ENCODE measurements around the gene RAB33A. TPM values are rescaled to one million over a fixed set of nuclear protein-coding genes. Genes with fewer than 3 reads are reported as not detected.

RAB33A gene
- total and polyA plus RNA-seq, 9 of the 15 experiments (the other 6 are each of a cell fraction or from before 2014, with no cell fraction given) = 0.04 to 0.20 (median 0.06) TPM; not detected in 4

DNA sequence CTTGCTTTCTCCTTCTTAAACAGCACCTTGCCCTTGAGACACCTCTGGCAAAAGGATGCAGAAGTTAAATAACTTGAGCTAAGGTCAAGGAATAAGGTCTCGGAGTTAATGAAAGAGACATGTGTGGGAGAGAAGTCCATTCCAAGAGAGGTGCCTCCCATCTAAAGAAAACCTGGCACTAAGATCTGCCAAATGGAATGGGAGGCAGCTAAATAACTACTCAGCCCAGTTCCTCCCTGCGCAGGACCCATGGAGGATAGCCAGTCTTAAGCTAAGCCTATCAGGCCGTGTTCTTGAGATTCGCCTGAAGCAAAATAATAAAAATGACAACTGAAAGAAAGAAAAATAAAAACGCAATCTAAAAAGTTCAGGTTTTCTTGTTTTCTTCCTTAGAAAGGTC lies 40.8 kb upstream of the RAB33A start:
- ATAC-seq = no peak
- BruUV-seq (replicated peaks) = no TSS peak
- no peaks in the 10 kb centered on the region for H3K27me3 ChIP-seq (ENCODE audit: control insufficient read depth in 2 of 2, insufficient read depth in 2 of 2, low read length in 2 of 2)
- H3K9ac ChIP-seq (ENCODE audit: insufficient read depth in 1 of 2, low read depth in 2 of 2, low read length in 2 of 2) = no peak overlapping the region
- no peak overlapping the region for H2AFZ ChIP-seq (ENCODE audit: low read depth, low read length)
- H4K20me1 ChIP-seq (replicated peaks; ENCODE audit: control insufficient read depth, insufficient read depth, low read length) = no peaks in the 10 kb centered on the region
- no peak overlapping the region for H3K4me3 ChIP-seq
- H3K27ac ChIP-seq (ENCODE audit: extremely low read depth, low read depth, low read length) = no peak overlapping the region
- H3K4me2 ChIP-seq (ENCODE audit: insufficient read depth, low read length) = no peak overlapping the region
- ChIA-PET CTCF (ENCODE audit: low intra/inter-chr PET ratio) (no interaction called here), POLR2A (interaction anchor here (0.7 to 1.2 kb wide), 3 partner anchors 10 to 25 kb away, joined by 3 to 4 read pairs (median 3); no protein-coding TSS in a partner anchor)
- H3K9me1 ChIP-seq (ENCODE audit: control insufficient read depth, insufficient read depth, low read length) = peaks cover 3% of the 10 kb centered on the region
- FAIRE-seq = no peak
- no peak for DNase-seq (ENCODE audit: extremely low read depth in 1 of 4, low spot score in 3 of 4)
- intact Hi-C loops (cut with micrococcal nuclease) = no loop called here
- no peaks in the 10 kb centered on the region for H3K79me2 ChIP-seq (ENCODE audit: control insufficient read depth, insufficient read depth, low read length)
- H3K4me1 ChIP-seq (replicated peaks in 1 of 2; ENCODE audit: control insufficient read depth in 2 of 2, insufficient read depth in 2 of 2, low read length in 2 of 2) = peaks cover 0 to under 1% of the 10 kb centered on the region in 2 experiments; a peak in 1 of 5 replicates
- 92% methylated on average over 5 of the region's 5 CpGs for WGBS (ENCODE audit: insufficient coverage, low coverage, missing lambda C conversion rate)
- in situ Hi-C loops (cut with MboI) = no loop called here
- TF ChIP-seq HDAC2 (IDR thresholded peaks at IDR 0.05) = no peak
- no peak for TF ChIP-seq FOXP1 (CRISPR knock-in tag; IDR thresholded peaks at IDR 0.05)
- H3K36me3 ChIP-seq (ENCODE audit: control insufficient read depth, insufficient read depth, low read length) = peaks cover 78% of the 10 kb centered on the region; the same call in 2 of the 3 replicates
- H3K9me3 ChIP-seq (replicated peaks; ENCODE audit: control insufficient read depth, insufficient read depth, low read depth, low read length) = no peaks in the 10 kb centered on the region

DNA sequence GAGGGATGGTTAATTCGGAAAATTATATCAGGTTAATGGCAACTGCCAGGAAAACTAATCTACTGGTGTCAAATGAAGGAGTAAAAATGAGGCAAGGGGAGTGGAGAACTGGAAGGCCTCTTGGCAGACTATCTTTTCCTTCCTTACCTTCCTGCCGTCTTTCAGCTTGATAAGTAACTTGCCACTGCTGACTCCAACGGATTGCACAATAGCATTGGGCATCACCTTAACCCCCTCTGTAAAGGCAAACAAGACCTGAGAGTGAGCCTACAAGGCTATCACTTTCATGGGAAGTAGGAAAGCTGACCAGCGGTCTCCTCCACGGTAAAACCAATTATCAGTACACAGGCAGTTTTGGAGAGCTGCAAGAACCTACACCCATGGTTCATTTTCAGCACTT lies 35.3 kb upstream of the RAB33A start:
- ChIA-PET POLR2A (interaction anchor here (0.6 to 1.5 kb wide), 3 partner anchors 11 to 44 kb away, joined by 3 to 7 read pairs (median 3); no protein-coding TSS in a partner anchor), CTCF (ENCODE audit: low intra/inter-chr PET ratio) (no interaction called here)
- no peak for ATAC-seq
- Histone ChIP-seq H3K27ac (ENCODE audit: extremely low read depth, low read depth, low read length) (no peak overlapping the region), H3K4me2 (ENCODE audit: insufficient read depth, low read length) (no peak overlapping the region), H3K36me3 (ENCODE audit: control insufficient read depth, insufficient read depth, low read length) (peaks cover 72% of the 10 kb centered on the region; the same call in 2 of the 3 replicates), H3K4me1 (replicated peaks in 1 of 2; ENCODE audit: control insufficient read depth in 2 of 2, insufficient read depth in 2 of 2, low read length in 2 of 2) (peaks cover 0 to 9% of the 10 kb centered on the region in 2 experiments; a peak in 3 of 5 replicates), H3K9me1 (ENCODE audit: control insufficient read depth, insufficient read depth, low read length) (no peaks in the 10 kb centered on the region), H3K79me2 (ENCODE audit: control insufficient read depth, insufficient read depth, low read length) (no peaks in the 10 kb centered on the region), H3K9ac (ENCODE audit: insufficient read depth in 1 of 2, low read depth in 2 of 2, low read length in 2 of 2) (no peak overlapping the region), H2AFZ (ENCODE audit: low read depth, low read length) (no peak overlapping the region), H3K27me3 (ENCODE audit: control insufficient read depth in 2 of 2, insufficient read depth in 2 of 2, low read length in 2 of 2) (no peaks in the 10 kb centered on the region), H4K20me1 (replicated peaks; ENCODE audit: control insufficient read depth, insufficient read depth, low read length) (no peaks in the 10 kb centered on the region), H3K4me3 (no peak overlapping the region), H3K9me3 (replicated peaks; ENCODE audit: control insufficient read depth, insufficient read depth, low read depth, low read length) (no peaks in the 10 kb centered on the region)
- intact Hi-C loops (cut with micrococcal nuclease) (no loop called here), in situ Hi-C loops (cut with MboI) (loop anchor here (5.0 kb wide), 1 partner anchor 59 kb away; no protein-coding TSS in a partner anchor)
- BruUV-seq (replicated peaks) = no TSS peak
- no peak for DNase-seq (ENCODE audit: extremely low read depth in 1 of 4, low spot score in 3 of 4)
- 87% methylated on average over 4 of the region's 5 CpGs for WGBS (ENCODE audit: insufficient coverage, low coverage, missing lambda C conversion rate)
- no peak for FAIRE-seq
- TF ChIP-seq, protein P1, sequence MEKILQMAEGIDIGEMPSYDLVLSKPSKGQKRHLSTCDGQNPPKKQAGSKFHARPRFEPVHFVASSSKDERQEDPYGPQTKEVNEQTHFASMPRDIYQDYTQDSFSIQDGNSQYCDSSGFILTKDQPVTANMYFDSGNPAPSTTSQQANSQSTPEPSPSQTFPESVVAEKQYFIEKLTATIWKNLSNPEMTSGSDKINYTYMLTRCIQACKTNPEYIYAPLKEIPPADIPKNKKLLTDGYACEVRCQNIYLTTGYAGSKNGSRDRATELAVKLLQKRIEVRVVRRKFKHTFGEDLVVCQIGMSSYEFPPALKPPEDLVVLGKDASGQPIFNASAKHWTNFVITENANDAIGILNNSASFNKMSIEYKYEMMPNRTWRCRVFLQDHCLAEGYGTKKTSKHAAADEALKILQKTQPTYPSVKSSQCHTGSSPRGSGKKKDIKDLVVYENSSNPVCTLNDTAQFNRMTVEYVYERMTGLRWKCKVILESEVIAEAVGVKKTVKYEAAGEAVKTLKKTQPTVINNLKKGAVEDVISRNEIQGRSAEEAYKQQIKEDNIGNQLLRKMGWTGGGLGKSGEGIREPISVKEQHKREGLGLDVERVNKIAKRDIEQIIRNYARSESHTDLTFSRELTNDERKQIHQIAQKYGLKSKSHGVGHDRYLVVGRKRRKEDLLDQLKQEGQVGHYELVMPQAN (IDR thresholded peaks at IDR 0.05; ENCODE audit: borderline replicate concordance) = no peak
- TF ChIP-seq TOE1 (IDR thresholded peaks at IDR 0.05; ENCODE audit: borderline replicate concordance) = no peak
- no peak for TF ChIP-seq TOE1 (CRISPR knock-in tag; IDR thresholded peaks at IDR 0.05; ENCODE audit: borderline replicate concordance, low read depth)
- TF ChIP-seq ESRRA (IDR thresholded peaks at IDR 0.05; ENCODE audit: borderline replicate concordance, low read depth) = no peak
- peak; percentile 54 for TF ChIP-seq CEBPB (tag; IDR thresholded peaks at IDR 0.05)
- no peak for TF ChIP-seq ASH1L (IDR thresholded peaks at IDR 0.05; ENCODE audit: borderline replicate concordance, low read depth, partially characterized antibody)
- TF ChIP-seq, protein P2, sequence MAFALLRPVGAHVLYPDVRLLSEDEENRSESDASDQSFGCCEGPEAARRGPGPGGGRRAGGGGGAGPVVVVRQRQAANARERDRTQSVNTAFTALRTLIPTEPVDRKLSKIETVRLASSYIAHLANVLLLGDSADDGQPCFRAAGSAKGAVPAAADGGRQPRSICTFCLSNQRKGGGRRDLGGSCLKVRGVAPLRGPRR (CRISPR knock-in tag; IDR thresholded peaks at IDR 0.05) = no peak
- no peak for TF ChIP-seq ETS2 (tag; IDR thresholded peaks at IDR 0.05; ENCODE audit: borderline replicate concordance, poor library complexity, severe bottlenecking)
- TF ChIP-seq PTTG1 (tag; IDR thresholded peaks at IDR 0.05; ENCODE audit: low read depth) = no peak
- TF ChIP-seq KDM5B (IDR thresholded peaks at IDR 0.05; ENCODE audit: insufficient replicate concordance, low read depth, low read length) = no peak
- TF ChIP-seq CEBPG (CRISPR knock-in tag; IDR thresholded peaks at IDR 0.05) = no peak
- TF ChIP-seq CEBPG (tag; conservative IDR thresholded peaks at IDR 0.05 in 1 of 2, IDR thresholded peaks at IDR 0.05 in 1 of 2) = peak in 1 of 2 experiments; percentile 44; a peak in 1 of 4 replicates

Measured in K562 (cell line).